Kidney (tissue), 14 donors: ENCODE data around the gene ANGPTL8. TPM values are rescaled to one million over a fixed set of nuclear protein-coding genes. Genes with fewer than 3 reads are reported as not detected.
A peak's percentile ranks its signal among the peaks of the same experiment; 100 is the strongest.

Experiments used
- DNase-seq, 5 donors: peaks; one replicate each; pipeline ENCODE4 v3.0.0-alpha.2; 2013 to 2020
- FAIRE-seq: peaks from 2 replicates; lab custom pipeline; 2012; peaks lifted over from hg19 to GRCh38; lab: Jason Lieb, UNC
- H3K27ac ChIP-seq, 2 donors: one replicate each; pipeline ENCODE4 v1.7.0; 2013; ENCODE audit warnings: low read depth in 2 of 2, low read length in 2 of 2, inconsistent platforms in 1 of 2
- H3K27me3 ChIP-seq: one replicate; pipeline ENCODE4 v1.7.1; 2013; ENCODE audit warnings: low read length, inconsistent platforms; ENCODE audit not compliant: control insufficient read depth, insufficient read depth
- H3K36me3 ChIP-seq, 3 donors: one replicate each; pipeline versions ENCODE4 v1.7.0 to v1.7.1; 2013; ENCODE audit warnings: low read length in 3 of 3, control low read depth in 1 of 3, inconsistent platforms in 1 of 3; ENCODE audit not compliant: insufficient read depth in 3 of 3, control insufficient read depth in 2 of 3
- H3K4me1 ChIP-seq, 3 donors: one replicate each; pipeline versions ENCODE4 v1.7.0 to v1.7.1; 2013; ENCODE audit warnings: low read length in 3 of 3, inconsistent platforms in 1 of 3, low read depth in 1 of 3; ENCODE audit not compliant: control insufficient read depth in 2 of 3, insufficient read depth in 2 of 3
- H3K4me3 ChIP-seq, 3 donors: one replicate each; pipeline versions ENCODE4 v1.7.0 to v1.8.1; 2013; ENCODE audit warnings: low read length in 3 of 3, control low read depth in 1 of 3, inconsistent platforms in 1 of 3
- H3K9ac ChIP-seq, 3 donors: one replicate each; pipeline versions ENCODE4 v1.7.0 to v1.7.1; 2013; ENCODE audit warnings: low read length in 3 of 3, control low read depth in 1 of 3, inconsistent platforms in 1 of 3
- H3K9me3 ChIP-seq, 3 donors: one replicate each; pipeline versions ENCODE4 v1.7.0 to v1.7.1; 2013; ENCODE audit warnings: low read length in 3 of 3, control low read depth in 1 of 3, inconsistent platforms in 1 of 3; ENCODE audit not compliant: control insufficient read depth in 2 of 3, insufficient read depth in 1 of 3
- CTCF ChIP-seq: IDR thresholded peaks from 3 replicates; pipeline ENCODE4 v1.5.1; 2012; ENCODE audit warnings: mild to moderate bottlenecking, moderate library complexity, borderline replicate concordance; ENCODE audit not compliant: insufficient read depth; ENCODE audit errors: extremely low read depth
- intact Hi-C: fragments of 100-400 bp; cut with DNase I; formaldehyde crosslinking; loops from one replicate; pipeline ENCODE4 v1.11.1; 2022
- polyA plus RNA-seq: library from polyadenylated mRNA; stranded (reverse); fragments of 350-450 nt; fragmentation: Illumina TruSeq; extraction: RNeasy Lipid Tissue Mini Kit (QIAGEN cat#74804); gene quantifications from one replicate; pipeline ENCODE4 v1.2.3, GENCODE V29; 2014; ENCODE audit warnings: low read depth, low replicate concordance; ENCODE audit not compliant: insufficient read depth
- total RNA-seq: library from RNA; stranded (reverse); fragmentation: NEBNext Ultra II Directional; extraction: Animal tissue kit (Norgen Biotek cat#: 25700); gene quantifications from one replicate; pipeline ENCODE4 v1.2.1, GENCODE V29; 2021
- donor health status: control.
- donor health status: control.
- donor health status: control.
- donor health status: control.
- donor health status: control.
- donor health status: DM: yes; HTN: yes; CAD: no.
- donor health status: Normal renal cell carcinoma (clear cell type).

ANGPTL8 gene
- total and polyA plus RNA-seq, 2 donors from 2014 or later = 1.3 to 1.9 TPM

- peak; percentile 74 to 93 (median 82) for DNase-seq
Measured at GRCh38 chr19:11256189-11256588, 16.8 kb downstream of the ANGPTL8 start.

GRCh38 chr19:11257846-11258380 is 18.5 kb downstream of the ANGPTL8 start:
- H3K27me3 ChIP-seq = no peaks in the 10 kb centered on the region
- no peak for TF ChIP-seq CTCF
- no peak overlapping the region for H3K4me3 ChIP-seq
- FAIRE-seq (no peak), DNase-seq (no peak)
- no peak overlapping the region for H3K9ac ChIP-seq
- no peaks in the 10 kb centered on the region for H3K36me3 ChIP-seq
- peaks cover 0 to 2% (median 0%) of the 10 kb centered on the region in 3 donors for H3K4me1 ChIP-seq
- no peaks in the 10 kb centered on the region for H3K9me3 ChIP-seq
- H3K27ac ChIP-seq = no peak overlapping the region
- intact Hi-C loops = no loop called here

More at GRCh38 chr19:11256189-11256588, 16.8 kb downstream of the ANGPTL8 start:
- Histone ChIP-seq H3K9ac (no peak overlapping the region), H3K27me3 (no peaks in the 10 kb centered on the region), H3K9me3 (no peaks in the 10 kb centered on the region), H3K27ac (no peak overlapping the region), H3K36me3 (peaks cover 0 to 11% (median 0%) of the 10 kb centered on the region in 3 donors), H3K4me3 (peak overlapping the region in 1 of 3 donors; percentile 28), H3K4me1 (peaks cover 0 to 7% (median 0%) of the 10 kb centered on the region in 3 donors)
- intact Hi-C loops = no loop called here
- FAIRE-seq = no peak
- no peak for TF ChIP-seq CTCF

GRCh38 chr19:11260996-11261395 is 21.6 kb downstream of the ANGPTL8 start:
- no peak overlapping the region for H3K9ac ChIP-seq
- H3K36me3 ChIP-seq = no peaks in the 10 kb centered on the region

More at GRCh38 chr19:11260996-11261395, 21.6 kb downstream of the ANGPTL8 start:
- Histone ChIP-seq H3K9me3 (no peaks in the 10 kb centered on the region), H3K27ac (no peak overlapping the region), H3K27me3 (no peaks in the 10 kb centered on the region), H3K4me1 (peaks cover 0 to 11% (median 0%) of the 10 kb centered on the region in 3 donors), H3K4me3 (no peak overlapping the region)
- DNase-seq = no peak
- no peak for FAIRE-seq
- intact Hi-C loops = no loop called here
- TF ChIP-seq CTCF = no peak
